B cell (primary cell): Measurements from ENCODE around the gene FMOD. TPM values are rescaled to one million over a fixed set of nuclear protein-coding genes. Genes with fewer than 3 reads are reported as not detected.

Experiments
- ATAC-seq: fragments of 200-7000 bp; cut with Tn5 transposase; one replicate; pipeline ENCODE4 v1.10.0; 2021; ENCODE audit warnings: low read depth, mild to moderate bottlenecking, moderate number of reproducible peaks, moderate library complexity
- CTCF ChIA-PET: fragments of 350-600 bp; sonication (Branson Sonifier 250); formaldehyde crosslinking; loops from one replicate; lab custom pipeline; 2021; ENCODE audit warnings: antibody characterized with exemption, inconsistent platforms; lab: Charles Lee
- POLR2A ChIA-PET: fragments of 350-600 bp; sonication (Branson Sonifier 250); formaldehyde crosslinking; loops from one replicate; lab custom pipeline; 2021; ENCODE audit warnings: antibody characterized with exemption; lab: Charles Lee
- DNase-seq: peaks from one replicate; pipeline ENCODE4 v3.0.0; 2013
- H2AFZ ChIP-seq: 2 replicates; pipeline ENCODE4 v1.6.1; 2012; ENCODE audit warnings: mild to moderate bottlenecking, low read depth, low read length; ENCODE audit not compliant: insufficient read depth, poor library complexity, severe bottlenecking
- H3K27ac ChIP-seq, 2 donors: 1 replicate in 1 of 2; 2 replicates in 1 of 2; pipeline ENCODE4 v1.5.1; 2012 to 2013; ENCODE audit warnings: low read length in 2 of 2, mild to moderate bottlenecking in 2 of 2, moderate library complexity in 1 of 2
- H3K27me3 ChIP-seq, 4 experiments: fragments of 200-600 bp in 1 of 4; sonication (generic) in 1 of 4; replicated peaks in 1 of 4; 1 replicate in 2 of 4; 2 replicates in 2 of 4; pipeline versions ENCODE4 v1.6.1 to v1.7.0; 2013 to 2016; ENCODE audit warnings: low read length in 3 of 4, mild to moderate bottlenecking in 2 of 4, mixed read lengths in 1 of 4, moderate library complexity in 1 of 4; ENCODE audit not compliant: insufficient read depth in 4 of 4, control insufficient read depth in 3 of 4; ENCODE audit errors: control extremely low read depth in 1 of 4
- H3K36me3 ChIP-seq, 2 experiments: replicated peaks in 1 of 2; 1 replicate in 1 of 2; 2 replicates in 1 of 2; pipeline versions ENCODE4 v1.6.1 to v1.7.1; 2013; ENCODE audit warnings: low read length in 1 of 2; ENCODE audit not compliant: insufficient read depth in 2 of 2, control insufficient read depth in 1 of 2; ENCODE audit errors: control extremely low read depth in 1 of 2, extremely low read depth in 1 of 2
- H3K4me1 ChIP-seq, 2 donors: fragments of 200-600 bp in 1 of 2; sonication (generic) in 1 of 2; 1 replicate in 1 of 2; 2 replicates in 1 of 2; pipeline versions ENCODE4 v1.5.1 to v1.6.1; 2013 to 2017; ENCODE audit warnings: low read length in 2 of 2; ENCODE audit not compliant: control insufficient read depth in 2 of 2, insufficient read depth in 2 of 2
- H3K4me2 ChIP-seq: replicated peaks from 2 replicates; pipeline ENCODE3; 2012; ENCODE audit warnings: mild to moderate bottlenecking, low read depth, low read length; ENCODE audit not compliant: poor library complexity, severe bottlenecking
- H3K4me3 ChIP-seq, 5 experiments: fragments of 200-600 bp in 1 of 5; sonication (generic) in 1 of 5; 1 replicate in 3 of 5; 2 replicates in 2 of 5; pipeline versions ENCODE4 v1.5.1 to v1.7.0; 2011 to 2016; ENCODE audit warnings: low read length in 4 of 5, mild to moderate bottlenecking in 4 of 5, low read depth in 2 of 5, control low read depth in 1 of 5, moderate library complexity in 1 of 5; ENCODE audit not compliant: insufficient read depth in 1 of 5; ENCODE audit errors: control extremely low read depth in 1 of 5, extremely low read depth in 1 of 5
- H3K79me2 ChIP-seq: fragments of 200-600 bp; sonication (generic); one replicate; pipeline ENCODE4 v1.6.0; 2016; ENCODE audit warnings: low read length; ENCODE audit not compliant: control insufficient read depth, insufficient read depth
- H3K9ac ChIP-seq: fragments of 200-600 bp; sonication (generic); 2 replicates; pipeline ENCODE4 v1.6.1; 2017; ENCODE audit warnings: mild to moderate bottlenecking, low read length, moderate library complexity
- H3K9me3 ChIP-seq, 3 donors: one replicate each; pipeline versions ENCODE4 v1.6.1 to v1.7.1; 2013; ENCODE audit warnings: low read length in 2 of 3; ENCODE audit not compliant: control insufficient read depth in 2 of 3, insufficient read depth in 1 of 3; ENCODE audit errors: control extremely low read depth in 1 of 3
- H4K20me1 ChIP-seq: 2 replicates; pipeline ENCODE4 v1.6.0; 2012; ENCODE audit warnings: mild to moderate bottlenecking, low read length; ENCODE audit not compliant: insufficient read depth, control insufficient read depth, poor library complexity, severe bottlenecking
- H3K27ac Mint-ChIP-seq: one replicate; pipeline ENCODE4 v1.8.0; 2021; ENCODE audit warnings: mixed read lengths
- H3K27me3 Mint-ChIP-seq: one replicate; pipeline ENCODE4 v1.8.0; 2021; ENCODE audit warnings: mixed read lengths
- H3K4me1 Mint-ChIP-seq: one replicate; pipeline ENCODE4 v1.8.0; 2021; ENCODE audit warnings: mixed read lengths
- H3K4me3 Mint-ChIP-seq: one replicate; pipeline ENCODE4 v1.8.0; 2021; ENCODE audit warnings: mixed read lengths
- H3K9me3 Mint-ChIP-seq: one replicate; pipeline ENCODE4 v1.8.0; 2022; ENCODE audit warnings: mixed read lengths; ENCODE audit not compliant: insufficient read depth
- EZH2 ChIP-seq: IDR thresholded peaks from 2 replicates; pipeline ENCODE4 v1.6.1; 2012; ENCODE audit warnings: borderline replicate concordance, low read depth, mild to moderate bottlenecking, moderate library complexity, low read length; ENCODE audit not compliant: insufficient read depth, poor library complexity, severe bottlenecking
- WGBS: methylation state at CpG from one replicate; pipeline ENCODE4 v1.1.5; 2013; ENCODE audit warnings: missing lambda C conversion rate; ENCODE audit not compliant: insufficient coverage; 5-methylcytosine and 5-hydroxymethylcytosine counted together
- intact Hi-C: fragments of 100-400 bp; cut with micrococcal nuclease; formaldehyde crosslinking; loops from one replicate; pipeline ENCODE4 v1.10.0; 2022
- polyA plus RNA-seq: library from polyadenylated mRNA; depleted of rRNA; stranded (reverse); fragments of >200 nt; gene quantifications from 2 replicates; pipeline ENCODE4 v1.2.3, GENCODE V29; 2012
- total RNA-seq, 2 donors: library from RNA; stranded (reverse); fragments of 120-200 nt in 1 of 2; gene quantifications; 1 replicate in 1 of 2; 2 replicates in 1 of 2; pipeline versions ENCODE4 v1.2.3 to v1.2.4, GENCODE V29; 2013 to 2022
- TF ChIP-seq, protein P1 (sequence below): fragments of 200-600 bp; IDR thresholded peaks from one replicate; pipeline ENCODE4 v1.8.0; 2022; ENCODE audit warnings: antibody characterized with exemption, mild to moderate bottlenecking

The FMOD gene
- total and polyA plus RNA-seq, 2 donors (not counting 1 experiment from before 2014, with no cell fraction given): not detected

DNA sequence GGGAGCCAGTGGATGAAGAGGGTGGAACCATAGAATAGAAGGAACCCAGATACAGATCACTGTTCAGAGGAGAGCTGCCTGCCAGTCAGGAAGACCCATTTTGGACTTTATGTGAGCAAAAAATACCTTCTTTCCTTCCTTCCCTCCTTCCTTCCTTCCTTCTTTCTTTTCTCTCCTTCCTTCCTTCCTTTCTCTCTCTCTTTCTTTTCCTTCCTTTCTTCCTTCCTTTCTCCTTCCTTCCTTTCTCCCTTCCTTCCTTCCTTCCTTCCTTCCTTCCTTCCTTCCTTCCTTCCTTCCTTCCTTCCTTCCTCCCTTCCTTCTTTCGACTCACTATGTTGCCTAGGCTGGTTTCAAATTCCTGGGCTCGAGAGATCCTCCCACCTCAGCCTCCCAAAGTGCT is 22.1 kb upstream of the FMOD start:
- no peak for DNase-seq
- no peak overlapping the region for H3K27ac ChIP-seq
- H4K20me1 ChIP-seq: no peaks in the 10 kb centered on the region
- H3K36me3 ChIP-seq: no peaks in the 10 kb centered on the region
- no peak for ATAC-seq
- peaks cover 3% of the 10 kb centered on the region for H3K27me3 Mint-ChIP-seq
- TF ChIP-seq, protein P1, sequence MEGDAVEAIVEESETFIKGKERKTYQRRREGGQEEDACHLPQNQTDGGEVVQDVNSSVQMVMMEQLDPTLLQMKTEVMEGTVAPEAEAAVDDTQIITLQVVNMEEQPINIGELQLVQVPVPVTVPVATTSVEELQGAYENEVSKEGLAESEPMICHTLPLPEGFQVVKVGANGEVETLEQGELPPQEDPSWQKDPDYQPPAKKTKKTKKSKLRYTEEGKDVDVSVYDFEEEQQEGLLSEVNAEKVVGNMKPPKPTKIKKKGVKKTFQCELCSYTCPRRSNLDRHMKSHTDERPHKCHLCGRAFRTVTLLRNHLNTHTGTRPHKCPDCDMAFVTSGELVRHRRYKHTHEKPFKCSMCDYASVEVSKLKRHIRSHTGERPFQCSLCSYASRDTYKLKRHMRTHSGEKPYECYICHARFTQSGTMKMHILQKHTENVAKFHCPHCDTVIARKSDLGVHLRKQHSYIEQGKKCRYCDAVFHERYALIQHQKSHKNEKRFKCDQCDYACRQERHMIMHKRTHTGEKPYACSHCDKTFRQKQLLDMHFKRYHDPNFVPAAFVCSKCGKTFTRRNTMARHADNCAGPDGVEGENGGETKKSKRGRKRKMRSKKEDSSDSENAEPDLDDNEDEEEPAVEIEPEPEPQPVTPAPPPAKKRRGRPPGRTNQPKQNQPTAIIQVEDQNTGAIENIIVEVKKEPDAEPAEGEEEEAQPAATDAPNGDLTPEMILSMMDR: no peak
- no peak for TF ChIP-seq EZH2
- intact Hi-C loops: no loop called here
- H3K4me3 ChIP-seq: no peak overlapping the region
- H3K4me1 Mint-ChIP-seq: peaks cover 5% of the 10 kb centered on the region
- POLR2A ChIA-PET: no interaction called here
- no peaks in the 10 kb centered on the region for H3K27me3 ChIP-seq
- CTCF ChIA-PET: no interaction called here
- no peaks in the 10 kb centered on the region for H3K9me3 Mint-ChIP-seq
- H3K9me3 ChIP-seq: peaks cover 0 to 2% (median 0%) of the 10 kb centered on the region in 3 donors
- no peak overlapping the region for H2AFZ ChIP-seq
- no peak overlapping the region for H3K4me3 Mint-ChIP-seq
- H3K4me2 ChIP-seq: no peak overlapping the region
- H3K9ac ChIP-seq: no peak overlapping the region
- H3K4me1 ChIP-seq: peaks cover 0 to 9% of the 10 kb centered on the region in 2 donors
- H3K79me2 ChIP-seq: no peaks in the 10 kb centered on the region
- H3K27ac Mint-ChIP-seq: no peak overlapping the region
- 100% methylated on average over 1 of the region's 2 CpGs for WGBS

DNA sequence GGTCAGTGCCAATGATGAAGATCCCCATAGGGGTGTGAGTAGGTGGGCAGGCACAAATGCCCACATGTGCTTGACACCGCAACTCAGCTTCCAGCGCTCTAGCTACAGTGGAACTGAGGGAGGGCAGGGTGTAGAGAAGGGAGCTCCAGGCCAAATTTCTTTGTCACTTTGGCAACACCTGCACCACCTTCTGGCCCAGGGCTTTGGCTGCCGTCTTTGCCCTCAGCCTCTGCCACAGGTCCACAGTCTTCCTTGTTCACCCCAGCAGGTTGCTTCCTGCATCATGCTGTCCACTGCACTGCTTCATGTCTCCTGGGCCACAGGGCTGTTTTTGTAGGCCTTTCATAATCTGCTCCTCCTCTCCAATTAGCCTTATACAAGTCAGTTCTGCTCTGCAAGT is 20.4 kb upstream of the FMOD start:
- H3K9ac ChIP-seq: no peak overlapping the region
- H3K4me3 ChIP-seq: no peak overlapping the region
- Mint-ChIP-seq H3K27ac (no peak overlapping the region), H3K4me1 (no peaks in the 10 kb centered on the region), H3K4me3 (no peak overlapping the region), H3K9me3 (no peaks in the 10 kb centered on the region), H3K27me3 (peaks cover 3% of the 10 kb centered on the region)
- no peaks in the 10 kb centered on the region for H3K79me2 ChIP-seq
- no peak overlapping the region for H2AFZ ChIP-seq
- ATAC-seq (no peak), DNase-seq (no peak)
- TF ChIP-seq, protein P1: no peak
- no peak for TF ChIP-seq EZH2
- intact Hi-C loops: no loop called here
- peaks cover 0 to 2% (median 0%) of the 10 kb centered on the region in 3 donors for H3K9me3 ChIP-seq
- POLR2A ChIA-PET: no interaction called here
- H3K27me3 ChIP-seq: no peaks in the 10 kb centered on the region
- H4K20me1 ChIP-seq: no peaks in the 10 kb centered on the region
- H3K4me1 ChIP-seq: no peaks in the 10 kb centered on the region
- no peak overlapping the region for H3K4me2 ChIP-seq
- CTCF ChIA-PET: no interaction called here
- WGBS: 100% methylated on average over 2 of the region's 3 CpGs
- H3K27ac ChIP-seq: no peak overlapping the region
- no peaks in the 10 kb centered on the region for H3K36me3 ChIP-seq
